ENCODE results near the gene PAX8.

DNA sequence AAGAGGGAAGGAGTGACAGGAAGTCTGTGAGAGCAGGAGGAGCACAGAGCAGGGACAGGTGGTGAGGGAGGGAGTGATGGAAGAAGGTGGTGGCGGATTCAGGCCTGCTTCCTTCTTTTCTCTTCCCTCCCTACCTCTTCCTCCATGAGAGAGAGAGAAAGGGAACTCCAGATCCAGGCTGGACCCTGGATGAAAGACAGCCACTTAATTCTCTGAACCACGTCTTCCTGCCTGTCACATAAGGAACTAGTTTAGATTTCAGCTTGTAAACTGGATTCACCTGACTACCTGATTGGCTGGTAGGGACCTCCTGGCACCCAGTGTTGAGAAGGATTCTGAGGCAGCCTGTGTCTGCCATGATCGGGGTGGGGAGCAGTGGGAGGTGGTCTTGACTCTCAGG is 48.9 kb downstream of the PAX8 start:
- TF ChIP-seq, protein P1, sequence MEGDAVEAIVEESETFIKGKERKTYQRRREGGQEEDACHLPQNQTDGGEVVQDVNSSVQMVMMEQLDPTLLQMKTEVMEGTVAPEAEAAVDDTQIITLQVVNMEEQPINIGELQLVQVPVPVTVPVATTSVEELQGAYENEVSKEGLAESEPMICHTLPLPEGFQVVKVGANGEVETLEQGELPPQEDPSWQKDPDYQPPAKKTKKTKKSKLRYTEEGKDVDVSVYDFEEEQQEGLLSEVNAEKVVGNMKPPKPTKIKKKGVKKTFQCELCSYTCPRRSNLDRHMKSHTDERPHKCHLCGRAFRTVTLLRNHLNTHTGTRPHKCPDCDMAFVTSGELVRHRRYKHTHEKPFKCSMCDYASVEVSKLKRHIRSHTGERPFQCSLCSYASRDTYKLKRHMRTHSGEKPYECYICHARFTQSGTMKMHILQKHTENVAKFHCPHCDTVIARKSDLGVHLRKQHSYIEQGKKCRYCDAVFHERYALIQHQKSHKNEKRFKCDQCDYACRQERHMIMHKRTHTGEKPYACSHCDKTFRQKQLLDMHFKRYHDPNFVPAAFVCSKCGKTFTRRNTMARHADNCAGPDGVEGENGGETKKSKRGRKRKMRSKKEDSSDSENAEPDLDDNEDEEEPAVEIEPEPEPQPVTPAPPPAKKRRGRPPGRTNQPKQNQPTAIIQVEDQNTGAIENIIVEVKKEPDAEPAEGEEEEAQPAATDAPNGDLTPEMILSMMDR (IDR thresholded peaks at IDR 0.05; ENCODE audit: poor library complexity), result no peak
- TF ChIP-seq EZH2 (IDR thresholded peaks at IDR 0.05; ENCODE audit: borderline replicate concordance) (no peak), EZH2phosphoT487 (IDR thresholded peaks at IDR 0.05; ENCODE audit: low read depth, severe bottlenecking, unreplicated experiment) (no peak)

Data from hepatocyte (in vitro differentiated cells).